Endothelial cell of umbilical vein (primary cell): ENCODE results near the gene PIGQ.

ENCODE experiments used
- EZH2 ChIP-seq: IDR thresholded peaks from 2 replicates; pipeline ENCODE4 v1.6.1; 2012; ENCODE audit warnings: borderline replicate concordance, low read depth, mild to moderate bottlenecking, moderate library complexity, low read length, inconsistent platforms; ENCODE audit not compliant: severe bottlenecking
- POLR2A ChIP-seq: IDR thresholded peaks from 2 replicates; pipeline ENCODE4 v1.6.1; 2012; ENCODE audit warnings: low read depth, mild to moderate bottlenecking, control low read depth, low read length
- POLR2AphosphoS5 ChIP-seq: IDR thresholded peaks from 2 replicates; pipeline ENCODE4 v1.6.1; 2012; ENCODE audit warnings: low read depth, mild to moderate bottlenecking, control low read depth, low read length, moderate library complexity; ENCODE audit not compliant: insufficient read depth
- TF ChIP-seq, protein P1 (sequence below), 2 donors: IDR thresholded peaks; 1 replicate in 1 of 2; 2 replicates in 1 of 2; pipeline ENCODE4 v1.5.1; 2011; ENCODE audit warnings: low read length in 2 of 2, mild to moderate bottlenecking in 2 of 2, moderate library complexity in 2 of 2, control low read depth in 1 of 2, inconsistent platforms in 1 of 2, low read depth in 1 of 2; ENCODE audit not compliant: insufficient read depth in 1 of 2; ENCODE audit errors: extremely low read depth in 1 of 2
- TF ChIP-seq, protein P2 (sequence below): IDR thresholded peaks from 2 replicates; pipeline ENCODE4 v1.6.1; 2011; ENCODE audit not compliant: insufficient read depth, insufficient read length

DNA sequence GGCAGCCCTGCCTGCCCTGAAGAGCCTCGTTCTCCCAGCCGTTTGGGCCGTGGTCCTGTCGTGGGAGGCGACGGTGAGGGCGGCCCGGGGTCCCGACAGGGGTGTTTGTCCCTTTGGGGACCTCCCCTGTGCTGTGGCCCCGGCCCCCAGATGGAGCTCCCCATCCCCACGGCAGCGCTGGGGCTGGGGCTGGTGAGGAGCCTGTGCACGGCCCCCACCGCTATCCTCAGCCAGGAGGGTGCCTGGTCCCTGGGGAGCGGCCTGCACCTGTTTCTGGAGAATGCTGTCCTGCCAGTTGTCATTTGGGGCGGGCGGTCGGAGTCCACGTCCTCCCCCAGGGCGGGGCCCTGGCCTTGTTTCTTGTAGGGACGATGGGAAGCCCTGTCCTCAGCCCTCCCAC is 35.6 kb upstream of the PIGQ start:
- TF ChIP-seq, protein P1, sequence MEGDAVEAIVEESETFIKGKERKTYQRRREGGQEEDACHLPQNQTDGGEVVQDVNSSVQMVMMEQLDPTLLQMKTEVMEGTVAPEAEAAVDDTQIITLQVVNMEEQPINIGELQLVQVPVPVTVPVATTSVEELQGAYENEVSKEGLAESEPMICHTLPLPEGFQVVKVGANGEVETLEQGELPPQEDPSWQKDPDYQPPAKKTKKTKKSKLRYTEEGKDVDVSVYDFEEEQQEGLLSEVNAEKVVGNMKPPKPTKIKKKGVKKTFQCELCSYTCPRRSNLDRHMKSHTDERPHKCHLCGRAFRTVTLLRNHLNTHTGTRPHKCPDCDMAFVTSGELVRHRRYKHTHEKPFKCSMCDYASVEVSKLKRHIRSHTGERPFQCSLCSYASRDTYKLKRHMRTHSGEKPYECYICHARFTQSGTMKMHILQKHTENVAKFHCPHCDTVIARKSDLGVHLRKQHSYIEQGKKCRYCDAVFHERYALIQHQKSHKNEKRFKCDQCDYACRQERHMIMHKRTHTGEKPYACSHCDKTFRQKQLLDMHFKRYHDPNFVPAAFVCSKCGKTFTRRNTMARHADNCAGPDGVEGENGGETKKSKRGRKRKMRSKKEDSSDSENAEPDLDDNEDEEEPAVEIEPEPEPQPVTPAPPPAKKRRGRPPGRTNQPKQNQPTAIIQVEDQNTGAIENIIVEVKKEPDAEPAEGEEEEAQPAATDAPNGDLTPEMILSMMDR (IDR thresholded peaks at IDR 0.05; ENCODE audit: extremely low read depth in 1 of 2, insufficient read depth in 1 of 2, low read depth in 1 of 2, low read length in 2 of 2): no peak
- no peak for TF ChIP-seq POLR2A
- no peak for TF ChIP-seq POLR2AphosphoS5
- no peak for TF ChIP-seq EZH2
- TF ChIP-seq, protein P2, sequence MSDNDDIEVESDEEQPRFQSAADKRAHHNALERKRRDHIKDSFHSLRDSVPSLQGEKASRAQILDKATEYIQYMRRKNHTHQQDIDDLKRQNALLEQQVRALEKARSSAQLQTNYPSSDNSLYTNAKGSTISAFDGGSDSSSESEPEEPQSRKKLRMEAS: no peak
